HepG2 (cell line): ENCODE data around the gene BRMS1. TPM values are rescaled to one million over a fixed set of nuclear protein-coding genes. Genes with fewer than 3 reads are reported as not detected.
A peak's percentile ranks its signal among the peaks of the same experiment; 100 is the strongest.

Experiments used
- AGO2 ChIP-seq: fragments of 200-400 bp; formaldehyde crosslinking; optimal IDR thresholded peaks from 2 replicates; pipeline ENCODE3; 2017; ENCODE audit warnings: mild to moderate bottlenecking, low read depth, low read length, moderate library complexity
- CAMTA2 ChIP-seq: sonication (generic); formaldehyde crosslinking; IDR thresholded peaks from 2 replicates; pipeline ENCODE4 v1.4.0; 2020; ENCODE audit warnings: mild to moderate bottlenecking, missing genetic modification reagents, borderline replicate concordance
- CEBPZ ChIP-seq: IDR thresholded peaks from 2 replicates; pipeline ENCODE4 v1.6.1; 2012; ENCODE audit warnings: low read length, improper control_type of control experiment
- DNMT3B ChIP-seq: conservative IDR thresholded peaks from 2 replicates; pipeline ENCODE4 v1.6.1; 2016; ENCODE audit warnings: missing biosample characterization, control low read depth
- HNF4G ChIP-seq, 2 experiments: sonication (generic) in 1 of 2; formaldehyde crosslinking in 1 of 2; IDR thresholded peaks; 2 replicates each; pipeline versions ENCODE4 v1.4.0 to v1.6.1; 2011 to 2020; ENCODE audit warnings: borderline replicate concordance in 2 of 2, low read depth in 2 of 2, mild to moderate bottlenecking in 2 of 2, low read length in 1 of 2, missing genetic modification reagents in 1 of 2, moderate library complexity in 1 of 2
- IRX3 ChIP-seq: sonication (generic); formaldehyde crosslinking; IDR thresholded peaks from 2 replicates; pipeline ENCODE4 v1.8.1; 2023; ENCODE audit warnings: mild to moderate bottlenecking, low read depth, missing genetic modification reagents, borderline replicate concordance
- NR0B2 ChIP-seq: sonication (generic); formaldehyde crosslinking; IDR thresholded peaks from 2 replicates; pipeline ENCODE4 v1.4.0; 2020; ENCODE audit warnings: mild to moderate bottlenecking, missing genetic modification reagents
- RNF219 ChIP-seq: sonication (generic); formaldehyde crosslinking; IDR thresholded peaks from 2 replicates; pipeline ENCODE4 v1.5.0; 2020; ENCODE audit warnings: mild to moderate bottlenecking, missing genetic modification reagents
- RORA ChIP-seq: sonication (generic); formaldehyde crosslinking; IDR thresholded peaks from 2 replicates; pipeline ENCODE4 v1.5.0; 2020; ENCODE audit warnings: mild to moderate bottlenecking, missing genetic modification reagents, moderate library complexity
- SMARCE1 ChIP-seq: fragments of 450-650 bp; IDR thresholded peaks from 2 replicates; pipeline ENCODE4 v1.6.1; 2017; ENCODE audit warnings: borderline replicate concordance
- TEF ChIP-seq: sonication (generic); formaldehyde crosslinking; IDR thresholded peaks from 2 replicates; pipeline ENCODE4 v1.5.0; 2020; ENCODE audit warnings: missing genetic modification reagents
- ZKSCAN8 ChIP-seq: IDR thresholded peaks from 2 replicates; pipeline ENCODE4 v1.6.1; 2016; ENCODE audit warnings: borderline replicate concordance, missing genetic modification reagents, missing compliant biosample characterization
- ZNF20 ChIP-seq: sonication (generic); formaldehyde crosslinking; IDR thresholded peaks from 2 replicates; pipeline ENCODE4 v1.4.0; 2020; ENCODE audit warnings: mild to moderate bottlenecking, moderate library complexity, missing genetic modification reagents
- ZNF224 ChIP-seq: sonication (generic); formaldehyde crosslinking; IDR thresholded peaks from 2 replicates; pipeline ENCODE4 v1.5.0; 2020; ENCODE audit warnings: mild to moderate bottlenecking, missing genetic modification reagents
- ZNF24 ChIP-seq: fragments of 450-650 bp; IDR thresholded peaks from 2 replicates; pipeline ENCODE4 v1.6.1; 2017; ENCODE audit warnings: antibody characterized with exemption, mild to moderate bottlenecking
- ZNF251 ChIP-seq: sonication (generic); formaldehyde crosslinking; IDR thresholded peaks from 2 replicates; pipeline ENCODE4 v1.9.0; 2021; ENCODE audit warnings: mild to moderate bottlenecking, missing genetic modification reagents
- ZNF354B ChIP-seq: sonication (generic); formaldehyde crosslinking; IDR thresholded peaks from 2 replicates; pipeline ENCODE4 v1.8.0; 2022; ENCODE audit warnings: mild to moderate bottlenecking, missing genetic modification reagents
- ZNF367 ChIP-seq: sonication (generic); formaldehyde crosslinking; IDR thresholded peaks from 2 replicates; pipeline ENCODE4 v1.4.0; 2020; ENCODE audit warnings: missing genetic modification reagents, borderline replicate concordance
- ZNF577 ChIP-seq: sonication (generic); formaldehyde crosslinking; IDR thresholded peaks from 2 replicates; pipeline ENCODE4 v1.4.0; 2020; ENCODE audit warnings: mild to moderate bottlenecking, low read depth, missing genetic modification reagents, borderline replicate concordance
- ZNF614 ChIP-seq: IDR thresholded peaks from 2 replicates; pipeline ENCODE4 v1.6.1; 2018; ENCODE audit warnings: missing biosample characterization, missing genetic modification reagents, inconsistent platforms, borderline replicate concordance
- ZNF670 ChIP-seq: sonication (generic); formaldehyde crosslinking; IDR thresholded peaks from 2 replicates; pipeline ENCODE4 v1.8.0; 2022; ENCODE audit warnings: mild to moderate bottlenecking, missing genetic modification reagents, borderline replicate concordance
- ZNF790 ChIP-seq: sonication (generic); formaldehyde crosslinking; IDR thresholded peaks from 2 replicates; pipeline ENCODE4 v1.8.0; 2022; ENCODE audit warnings: missing genetic modification reagents, mild to moderate bottlenecking, borderline replicate concordance
- polyA plus RNA-seq, 8 experiments: library from polyadenylated mRNA; depleted of rRNA in 3 of 8; stranded (reverse) in 7 of 8; unstranded in 1 of 8; fragments of >200 nt; fragmentation: Illumina TruSeq in 4 of 8; extraction: Trizol in 4 of 8; gene quantifications; 2 replicates each; pipeline versions ENCODE4 v1.2.1 to v1.2.3, GENCODE V29; 2011 to 2016; ENCODE audit warnings: low read depth in 4 of 8, missing spikeins in 1 of 8, mixed read lengths in 1 of 8; ENCODE audit not compliant: insufficient read depth in 1 of 8
- total RNA-seq, 5 experiments: library from RNA; depleted of rRNA; stranded (reverse); fragments of >200 nt; fragmentation: Illumina TruSeq; extraction: Trizol; gene quantifications; 2 replicates each; pipeline ENCODE4 v1.2.3, GENCODE V29; 2016; ENCODE audit warnings: low read depth in 1 of 5

The BRMS1 gene
- total and polyA plus RNA-seq, 2 of the 13 experiments (the other 11 are each of a cell fraction or from before 2014, with no cell fraction given) = 15.8 to 55.7 TPM

GRCh38 chr11:66344550-66345315 is at the start of gene BRMS1 (continued):
- TF ChIP-seq ZNF354B (CRISPR knock-in tag) = no peak
- TF ChIP-seq ZNF577 (CRISPR knock-in tag) = no peak
- no peak for TF ChIP-seq ZNF790 (CRISPR knock-in tag)
- no peak for TF ChIP-seq ZNF20 (CRISPR knock-in tag)
- TF ChIP-seq ZNF367 = no peak
- peak; percentile 86; the same call in 1 of the 2 replicates for TF ChIP-seq DNMT3B (CRISPR knock-in tag)
- TF ChIP-seq ZNF24 = no peak
- no peak for TF ChIP-seq SMARCE1
- TF ChIP-seq IRX3 (CRISPR knock-in tag) = no peak
- TF ChIP-seq AGO2 = peak; percentile 83
- TF ChIP-seq ZKSCAN8 (CRISPR knock-in tag) = no peak
- TF ChIP-seq RNF219 (CRISPR knock-in tag) = no peak
- TF ChIP-seq ZNF670 (CRISPR knock-in tag) = no peak
- no peak for TF ChIP-seq CAMTA2 (CRISPR knock-in tag)
- TF ChIP-seq ZNF224 (CRISPR knock-in tag) = no peak
- TF ChIP-seq TEF (CRISPR knock-in tag) = no peak
- no peak for TF ChIP-seq ZNF251
- TF ChIP-seq ZNF614 (CRISPR knock-in tag) = no peak
- TF ChIP-seq CEBPZ = no peak
- no peak for TF ChIP-seq RORA (CRISPR knock-in tag)
- no peak for TF ChIP-seq HNF4G (IDR thresholded peaks at IDR 0.05; ENCODE audit: borderline replicate concordance, low read depth, low read length)
- no peak for TF ChIP-seq HNF4G (CRISPR knock-in tag; IDR thresholded peaks at IDR 0.05; ENCODE audit: borderline replicate concordance, low read depth)
- TF ChIP-seq NR0B2 (CRISPR knock-in tag) = 0 out of 2 replicates have a peak, but pooled peaks have one; percentile 35
